GM12891 (cell line): ENCODE data around the gene BAHCC1.

Experiments
- POLR2A ChIP-seq: IDR thresholded peaks from 2 replicates; pipeline ENCODE4 v1.6.1; 2011; ENCODE audit warnings: low read depth, low read length, control low read depth
- POLR2AphosphoS5 ChIP-seq: IDR thresholded peaks from 2 replicates; pipeline ENCODE4 v1.6.1; 2011; ENCODE audit warnings: low read depth, low read length, control low read depth

GRCh38 chr17:81460856-81461460, 65.7 kb downstream of the BAHCC1 start:
- TF ChIP-seq POLR2A (no peak), POLR2AphosphoS5 (no peak)
